ENCODE measurements around the gene KRTAP10-12. TPM values are rescaled to one million over a fixed set of nuclear protein-coding genes. Genes with fewer than 3 reads are reported as not detected.

Gene KRTAP10-12
- total RNA-seq, 2 donors from 2014 or later: not detected

DNA sequence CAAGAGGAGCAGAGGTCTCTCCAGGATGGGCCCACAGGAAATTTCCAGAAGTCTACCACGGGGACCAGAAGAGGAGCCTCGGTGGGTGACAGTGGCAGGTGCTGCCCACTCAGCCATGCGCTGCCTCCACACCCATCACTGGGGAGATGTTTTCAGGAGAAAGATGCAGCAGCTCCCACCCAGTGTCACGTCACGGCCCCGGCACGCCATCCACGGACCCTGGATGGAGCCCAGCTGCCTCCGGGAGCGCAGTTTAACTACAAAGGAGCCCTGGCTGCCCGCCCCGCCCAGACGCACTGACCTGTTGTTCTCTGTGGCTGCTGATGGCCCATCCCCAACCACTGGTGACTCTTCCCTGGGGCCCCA is 7.6 kb downstream of the KRTAP10-12 start:
- H3K27me3 Mint-ChIP-seq (ENCODE audit: low read depth): peaks cover 85% of the 10 kb centered on the region
- no peak overlapping the region for H3K27ac Mint-ChIP-seq
- H3K4me1 Mint-ChIP-seq (ENCODE audit: low read depth): peaks cover 7% of the 10 kb centered on the region
- H3K36me3 Mint-ChIP-seq (ENCODE audit: insufficient read depth in 2 of 2): peaks cover 5 to 7% of the 10 kb centered on the region in 2 donors
- no peak for ATAC-seq (replicated peaks in 1 of 2)
- no peak overlapping the region for H3K4me3 Mint-ChIP-seq
- peaks cover 3% of the 10 kb centered on the region in 2 donors for H3K9me3 Mint-ChIP-seq
- no peak for DNase-seq

DNA sequence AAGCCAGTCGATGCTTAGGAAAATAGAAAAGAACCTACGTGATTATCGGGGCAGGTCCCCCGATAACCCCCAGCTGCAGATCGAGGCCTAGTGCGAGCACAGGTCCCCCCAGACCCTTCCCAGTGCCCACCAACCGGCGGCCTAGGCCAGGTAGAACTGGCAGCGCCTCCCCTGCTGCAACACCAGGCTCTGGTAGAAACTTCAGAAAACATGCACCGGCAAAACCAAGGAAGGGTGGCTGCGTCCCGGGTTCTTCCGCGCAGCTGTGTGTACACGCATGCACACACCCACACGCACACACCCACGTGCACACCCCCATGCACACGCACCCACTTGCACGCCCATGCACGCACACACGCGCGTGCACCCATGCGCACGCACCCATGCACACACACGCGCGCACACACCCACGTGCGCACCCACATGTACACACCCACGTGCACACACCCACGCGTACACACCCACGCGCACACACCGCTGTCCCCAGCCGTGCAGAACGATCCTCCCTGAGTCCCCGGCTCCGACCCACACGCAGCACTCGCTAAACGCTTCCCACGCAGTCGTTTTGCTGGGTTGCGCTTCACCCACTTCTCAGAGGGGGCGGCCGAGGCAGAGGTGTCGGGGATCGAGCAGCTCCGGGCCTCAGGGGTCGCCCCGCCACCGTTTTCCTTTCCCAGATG is 9.2 kb downstream of the KRTAP10-12 start:
- Mint-ChIP-seq H3K27me3 (ENCODE audit: low read depth) (peaks cover 94% of the 10 kb centered on the region), H3K4me3 (no peak overlapping the region), H3K4me1 (ENCODE audit: low read depth) (peaks cover 14% of the 10 kb centered on the region), H3K27ac (no peak overlapping the region), H3K36me3 (ENCODE audit: insufficient read depth in 2 of 2) (peaks cover 5 to 7% of the 10 kb centered on the region in 2 donors), H3K9me3 (peaks cover 3% of the 10 kb centered on the region in 2 donors)
- ATAC-seq (replicated peaks in 1 of 2) (no peak), DNase-seq (no peak)

DNA sequence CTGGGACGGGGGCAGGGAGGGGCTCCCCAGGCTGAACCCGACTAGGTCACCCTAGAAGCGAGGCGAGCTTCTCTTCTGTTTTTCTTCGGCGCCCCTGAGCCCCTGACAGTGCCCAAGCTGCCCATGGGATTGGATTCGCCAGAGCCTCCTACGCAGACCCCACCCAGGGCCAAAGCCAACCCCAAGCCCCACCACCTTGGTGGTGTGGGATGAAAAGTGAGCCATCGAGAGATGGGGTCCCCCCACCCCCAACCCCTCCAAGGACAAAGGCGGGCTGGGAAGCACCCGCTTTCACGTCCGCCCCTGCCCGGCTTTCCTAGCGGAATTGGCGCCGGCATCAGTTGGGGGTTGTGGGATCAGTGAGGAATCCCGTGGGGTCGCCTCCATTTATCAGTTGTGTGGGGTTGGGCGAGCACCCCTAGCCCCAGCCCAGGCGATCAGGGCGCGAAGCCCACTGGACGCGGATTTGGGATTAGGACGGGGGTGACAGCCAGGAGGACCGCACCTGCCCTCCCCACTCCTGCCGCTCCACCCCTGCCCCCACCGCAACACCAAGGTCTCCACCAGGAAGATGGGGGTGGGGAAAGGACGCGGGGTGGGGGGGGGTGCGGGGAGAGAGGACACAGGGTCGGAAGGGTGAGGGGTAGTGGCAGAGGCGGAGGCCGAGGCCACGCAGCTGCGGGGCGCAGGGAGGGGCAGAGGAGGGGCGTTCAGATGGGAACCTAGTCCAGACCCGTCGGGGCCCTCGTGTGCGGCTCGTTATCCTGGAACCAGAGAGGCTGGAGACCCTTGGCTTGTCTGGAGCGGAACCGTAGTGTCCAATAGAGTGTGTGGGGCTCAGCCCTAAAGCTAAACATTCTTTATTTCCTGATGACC is 10.0 kb downstream of the KRTAP10-12 start:
- ATAC-seq (replicated peaks in 1 of 2): no peak
- Mint-ChIP-seq H3K36me3 (ENCODE audit: insufficient read depth in 2 of 2) (peaks cover 5 to 7% of the 10 kb centered on the region in 2 donors), H3K27me3 (ENCODE audit: low read depth) (peaks cover 97% of the 10 kb centered on the region), H3K9me3 (peaks cover 3% of the 10 kb centered on the region in 2 donors), H3K4me3 (no peak overlapping the region), H3K4me1 (ENCODE audit: low read depth) (peaks cover 19% of the 10 kb centered on the region), H3K27ac (no peak overlapping the region)
- no peak for DNase-seq

DNA sequence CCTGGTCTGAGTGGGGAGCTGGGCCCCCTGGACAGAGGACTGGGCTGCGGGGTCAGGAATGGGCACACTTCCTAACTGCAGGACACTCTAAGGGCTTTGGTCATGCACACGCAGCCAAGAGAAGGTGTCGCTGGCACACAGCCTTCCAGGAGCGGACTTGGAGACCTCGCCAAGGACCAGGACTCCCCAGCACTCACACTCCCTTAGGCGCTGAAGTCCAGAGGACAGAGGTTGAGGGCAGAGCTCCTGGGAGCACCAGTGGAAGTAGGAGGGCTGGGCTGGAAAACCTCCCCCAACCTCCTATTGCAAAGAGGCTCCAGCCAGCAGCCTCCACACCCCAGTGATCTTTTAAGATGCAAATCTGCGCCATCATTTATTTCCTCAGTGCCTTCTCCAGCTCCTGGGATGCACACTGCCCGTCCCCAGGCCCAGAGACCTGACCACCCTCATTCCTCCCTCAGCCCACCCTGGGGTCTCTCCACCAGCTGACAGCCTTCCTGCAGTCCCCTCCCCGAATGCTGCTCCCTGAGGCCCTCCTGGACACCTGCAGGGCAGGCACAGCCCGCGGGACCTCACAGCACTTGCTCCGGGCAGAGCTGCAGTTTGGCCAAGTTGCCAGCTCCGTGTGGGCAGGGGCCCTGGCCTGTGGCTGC is 11.4 kb downstream of the KRTAP10-12 start:
- peaks cover 94% of the 10 kb centered on the region for H3K27me3 Mint-ChIP-seq (ENCODE audit: low read depth)
- DNase-seq: no peak
- H3K4me3 Mint-ChIP-seq: no peak overlapping the region
- H3K4me1 Mint-ChIP-seq (ENCODE audit: low read depth): peaks cover 19% of the 10 kb centered on the region
- H3K9me3 Mint-ChIP-seq: peaks cover 3% of the 10 kb centered on the region in 2 donors
- no peak for ATAC-seq (replicated peaks in 1 of 2)
- no peak overlapping the region for H3K27ac Mint-ChIP-seq
- H3K36me3 Mint-ChIP-seq (ENCODE audit: insufficient read depth in 2 of 2): peaks cover 5 to 7% of the 10 kb centered on the region in 2 donors

DNA sequence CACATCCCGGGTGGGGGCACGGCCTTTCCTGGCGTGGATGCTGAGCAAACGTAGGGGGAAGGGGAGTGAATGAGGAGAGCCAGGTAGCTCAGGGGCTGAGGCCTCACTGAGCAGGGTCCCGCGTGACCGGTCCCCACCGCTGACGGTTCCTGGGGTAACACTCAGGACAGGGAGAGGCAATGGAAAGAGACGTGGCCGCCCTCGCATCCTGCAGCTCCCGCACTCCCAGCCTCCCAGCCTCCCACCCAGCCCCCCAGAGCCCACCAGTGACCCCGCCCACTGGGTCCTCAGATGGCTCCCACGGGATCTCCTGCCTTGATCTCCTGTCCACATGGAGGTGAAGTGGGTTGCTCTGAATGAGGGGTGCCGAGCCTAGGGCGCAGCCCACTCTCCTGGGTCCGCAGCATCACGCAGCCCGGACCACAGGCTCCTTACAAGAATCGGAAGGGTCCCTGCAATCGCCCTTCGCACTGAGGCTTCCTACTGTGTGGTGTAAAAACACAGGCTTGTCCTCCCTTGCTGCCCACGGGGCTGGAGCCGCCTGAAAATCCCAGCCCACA is 12.0 kb downstream of the KRTAP10-12 start:
- Mint-ChIP-seq H3K4me1 (ENCODE audit: low read depth) (peaks cover 19% of the 10 kb centered on the region), H3K36me3 (ENCODE audit: insufficient read depth in 2 of 2) (peaks cover 5 to 7% of the 10 kb centered on the region in 2 donors), H3K27me3 (ENCODE audit: low read depth) (peaks cover 95% of the 10 kb centered on the region), H3K9me3 (peaks cover 3% of the 10 kb centered on the region in 2 donors), H3K27ac (no peak overlapping the region), H3K4me3 (peak overlapping the region; percentile 54 to 60)
- no peak for ATAC-seq (replicated peaks in 1 of 2)
- DNase-seq: no peak

DNA sequence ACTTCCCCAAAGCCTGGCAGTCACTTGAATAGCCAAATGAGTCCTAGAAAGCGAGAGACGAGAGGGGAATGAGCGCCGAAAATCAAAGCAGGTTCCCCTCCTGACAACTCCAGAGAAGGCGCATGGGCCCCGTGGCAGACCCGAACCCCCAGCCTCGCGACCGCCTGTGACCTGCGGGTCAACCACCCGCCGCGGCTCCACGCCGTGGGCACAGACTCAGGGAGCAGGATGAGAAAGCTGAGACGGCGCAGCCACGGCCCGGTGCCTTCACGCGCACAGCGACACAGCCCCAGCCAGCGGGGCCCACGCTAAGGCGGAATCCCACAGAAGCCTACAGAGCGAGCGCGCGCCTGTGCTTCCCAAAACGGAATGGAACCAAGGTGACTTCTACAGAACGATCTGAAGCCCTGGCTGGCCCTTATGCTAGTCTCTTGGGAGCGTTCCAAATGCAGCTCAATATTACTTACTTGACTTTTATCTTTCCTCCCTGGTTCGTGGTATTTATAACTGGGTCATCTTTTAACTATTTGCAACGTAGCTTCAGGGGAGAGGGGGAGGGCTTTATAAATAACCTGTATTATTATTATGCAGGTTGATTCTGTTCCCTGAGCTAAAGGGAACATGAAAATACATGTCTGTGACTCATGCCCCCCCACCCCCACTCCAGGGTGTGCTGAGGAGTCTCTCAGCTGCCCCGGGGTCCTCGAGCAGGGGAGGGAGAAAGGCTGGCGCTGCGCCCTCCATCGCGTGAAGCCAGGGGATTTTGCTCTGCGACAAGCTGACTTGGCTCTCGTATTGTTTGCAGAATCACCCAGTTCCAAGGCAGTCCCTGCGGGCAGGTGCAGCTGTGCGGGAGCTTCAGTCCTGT is 12.7 kb downstream of the KRTAP10-12 start:
- DNase-seq (peak in 1 of 2 donors; percentile 22), ATAC-seq (replicated peaks in 1 of 2) (peak in 1 of 2 donors; percentile 38)
- H3K27ac Mint-ChIP-seq: no peak overlapping the region
- H3K9me3 Mint-ChIP-seq: peaks cover 3% of the 10 kb centered on the region in 2 donors
- H3K27me3 Mint-ChIP-seq (ENCODE audit: low read depth): peaks cover 95% of the 10 kb centered on the region
- peak overlapping the region; percentile 54 to 60 for H3K4me3 Mint-ChIP-seq
- H3K4me1 Mint-ChIP-seq (ENCODE audit: low read depth): peaks cover 19% of the 10 kb centered on the region
- peaks cover 5 to 7% of the 10 kb centered on the region in 2 donors for H3K36me3 Mint-ChIP-seq (ENCODE audit: insufficient read depth in 2 of 2)

DNA sequence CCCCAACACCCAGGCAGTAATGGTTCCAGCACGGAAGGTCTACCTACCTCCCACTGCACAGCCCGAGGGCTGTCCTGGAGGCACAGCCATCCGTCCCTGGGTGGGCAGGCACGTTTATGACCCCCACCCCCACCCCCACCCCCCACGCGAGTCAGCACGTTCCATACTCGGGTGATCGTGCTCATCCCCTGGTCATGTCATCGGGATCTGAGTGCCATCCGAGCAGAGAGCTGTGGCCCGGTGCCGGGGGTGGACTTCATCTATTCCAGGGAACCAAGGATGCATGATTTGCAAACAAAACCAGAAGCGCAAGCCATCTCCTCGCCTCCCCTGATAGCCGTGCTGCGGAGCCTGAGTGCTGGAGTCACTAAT is 13.3 kb downstream of the KRTAP10-12 start:
- ATAC-seq (replicated peaks in 1 of 2): no peak
- Mint-ChIP-seq H3K27ac (no peak overlapping the region), H3K9me3 (peaks cover 3% of the 10 kb centered on the region in 2 donors), H3K36me3 (ENCODE audit: insufficient read depth in 2 of 2) (peaks cover 3 to 7% of the 10 kb centered on the region in 2 donors), H3K4me3 (peak overlapping the region in 1 of 2 donors; percentile 46), H3K27me3 (ENCODE audit: low read depth) (peaks cover 93% of the 10 kb centered on the region), H3K4me1 (ENCODE audit: low read depth) (peaks cover 19% of the 10 kb centered on the region)
- no peak for DNase-seq

DNA sequence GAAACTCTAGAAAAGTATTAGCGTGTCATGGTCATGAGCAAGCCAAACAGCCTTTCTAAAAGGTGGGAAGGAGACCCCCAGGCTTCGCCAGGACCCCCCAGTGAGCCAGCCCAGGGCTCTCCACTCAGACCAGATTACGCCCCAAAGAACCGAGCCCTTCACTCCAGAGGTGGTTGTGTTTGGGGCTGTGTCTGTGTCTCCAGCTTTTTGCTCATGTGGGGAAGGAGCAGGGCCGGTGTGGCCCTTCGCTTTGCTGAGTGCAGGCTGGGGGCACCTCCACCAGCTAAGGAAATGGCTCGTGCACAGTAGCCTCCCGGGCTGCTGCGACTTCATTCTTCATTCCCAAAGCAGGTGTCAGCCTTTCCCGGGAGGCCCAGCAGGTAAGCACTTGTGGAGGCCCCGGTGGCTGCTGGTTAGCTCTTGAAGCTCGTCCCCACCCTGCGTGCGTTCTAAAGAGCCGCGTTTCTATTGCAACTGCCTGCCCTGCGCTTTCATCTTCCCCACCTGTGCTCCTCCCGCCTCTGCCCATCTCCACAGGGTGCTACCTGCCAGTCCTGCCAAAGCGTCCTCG is 13.9 kb downstream of the KRTAP10-12 start:
- DNase-seq: no peak
- peaks cover under 1% of the 10 kb centered on the region in 2 donors for H3K9me3 Mint-ChIP-seq
- peaks cover 87% of the 10 kb centered on the region for H3K27me3 Mint-ChIP-seq (ENCODE audit: low read depth)
- H3K36me3 Mint-ChIP-seq (ENCODE audit: insufficient read depth in 2 of 2): peaks cover under 1 to 4% of the 10 kb centered on the region in 2 donors
- H3K4me1 Mint-ChIP-seq (ENCODE audit: low read depth): peaks cover 19% of the 10 kb centered on the region
- H3K4me3 Mint-ChIP-seq: peak overlapping the region; percentile 20 to 46
- peak in 1 of 2 donors; percentile 35 for ATAC-seq (replicated peaks in 1 of 2)
- no peak overlapping the region for H3K27ac Mint-ChIP-seq

DNA sequence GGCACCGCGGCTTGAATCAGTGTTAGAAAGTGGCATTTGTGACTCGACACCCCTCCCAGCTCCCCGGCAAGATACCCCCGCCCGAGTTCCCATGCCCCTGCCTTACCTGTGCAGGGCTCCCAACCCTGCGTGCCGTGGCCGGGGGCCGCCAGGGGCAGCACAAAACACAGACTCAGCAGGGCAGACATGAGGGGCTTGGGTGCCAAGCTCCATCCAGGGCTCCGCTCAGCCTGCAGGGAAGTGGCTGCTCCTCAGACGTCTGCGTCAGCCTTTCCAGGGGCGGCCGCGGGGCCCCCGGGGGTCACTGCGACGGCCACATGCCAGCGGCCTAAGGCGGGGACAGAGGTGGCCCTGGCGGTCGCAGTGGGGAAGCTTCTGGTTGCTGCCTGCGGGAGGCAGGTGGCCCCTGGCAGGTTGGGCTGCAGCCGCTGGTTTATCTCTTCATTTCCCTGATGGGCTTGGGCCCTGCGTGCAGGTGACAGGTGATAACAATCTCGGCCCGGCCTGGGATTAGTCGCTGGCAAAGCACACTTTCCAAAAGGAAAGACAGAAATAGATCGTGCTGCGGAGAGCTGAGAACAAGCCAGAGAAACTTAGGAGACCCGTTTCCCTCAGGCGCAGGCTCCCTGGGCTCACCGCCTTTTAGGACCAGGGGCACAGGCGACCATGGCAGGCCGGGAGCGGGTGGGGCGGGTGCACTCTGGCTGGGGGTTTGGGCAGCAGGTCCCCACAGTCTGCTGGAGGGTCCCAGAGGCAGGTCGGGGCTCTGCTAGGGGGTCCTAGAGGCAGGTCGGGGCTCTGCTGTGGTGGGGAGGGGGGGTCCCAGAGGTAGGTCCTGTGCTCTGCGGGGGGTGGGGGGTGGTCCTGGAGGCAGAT is 14.6 kb downstream of the KRTAP10-12 start, which contains the start of gene TSPEAR:
TSS of gene TSPEAR (minus strand) at position 246 of the 876 bp plus-strand sequence. CDS start at position 188, 58 bp downstream.
- H3K4me3 Mint-ChIP-seq: peak within 1 kb of the TSS; percentile 20 to 46
- ATAC-seq (replicated peaks in 1 of 2) (peak in 1 of 2 donors; percentile 14), DNase-seq (no peak)
- no peaks in the 10 kb centered on the region for H3K9me3 Mint-ChIP-seq
- peaks cover 19% of the 10 kb centered on the region for H3K4me1 Mint-ChIP-seq (ENCODE audit: low read depth)
- no peak within 1 kb of the TSS for H3K27ac Mint-ChIP-seq
- H3K36me3 Mint-ChIP-seq (ENCODE audit: insufficient read depth in 2 of 2): no peaks in the 10 kb centered on the region
- peaks cover 80% of the 10 kb centered on the region for H3K27me3 Mint-ChIP-seq (ENCODE audit: low read depth)

DNA sequence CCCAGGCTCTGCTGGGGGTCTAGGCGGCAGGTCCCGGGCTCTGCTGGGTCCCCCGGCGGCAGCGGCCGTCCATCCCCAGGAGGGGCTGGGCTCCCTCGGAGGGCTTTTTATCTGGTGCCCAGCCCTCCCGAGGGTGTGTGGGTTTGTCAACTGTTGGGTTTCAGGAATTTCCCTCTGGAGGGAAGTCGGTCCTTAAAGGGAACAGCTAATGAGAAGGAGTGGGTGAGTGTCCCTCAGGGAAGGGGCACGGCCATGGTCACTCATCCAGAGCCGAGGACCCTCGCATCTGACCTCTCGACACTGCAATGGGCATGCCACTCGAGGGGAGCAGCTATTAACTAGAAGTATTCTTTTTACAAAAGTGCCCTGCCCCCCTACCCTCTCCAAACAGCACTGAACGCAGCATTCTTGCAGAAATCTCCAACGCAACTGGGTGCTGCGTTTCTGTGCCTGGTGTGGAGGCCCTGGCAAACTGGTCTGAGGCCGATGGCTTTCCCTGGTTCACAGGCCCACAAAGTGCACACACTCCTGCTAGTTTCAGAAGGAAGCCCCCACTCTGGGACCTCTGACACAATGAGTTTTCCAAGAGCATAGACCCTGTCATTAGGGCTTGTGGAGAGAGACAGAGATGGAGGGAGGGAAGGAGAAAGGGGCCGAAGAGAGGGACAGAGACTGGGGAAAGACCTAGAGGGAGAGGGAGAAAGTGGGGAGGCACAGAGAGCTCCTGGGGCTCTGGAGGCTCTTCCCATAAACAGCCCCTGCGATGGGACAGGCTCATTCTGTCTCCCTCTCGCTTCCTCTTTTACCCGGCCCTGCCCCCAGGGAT is 15.4 kb downstream of the KRTAP10-12 start:
- H3K4me1 Mint-ChIP-seq (ENCODE audit: low read depth): peaks cover 19% of the 10 kb centered on the region
- peaks cover 71% of the 10 kb centered on the region for H3K27me3 Mint-ChIP-seq (ENCODE audit: low read depth)
- H3K4me3 Mint-ChIP-seq: no peak overlapping the region
- H3K27ac Mint-ChIP-seq: no peak overlapping the region
- no peaks in the 10 kb centered on the region for H3K36me3 Mint-ChIP-seq (ENCODE audit: insufficient read depth in 2 of 2)
- ATAC-seq (replicated peaks in 1 of 2): no peak
- no peaks in the 10 kb centered on the region for H3K9me3 Mint-ChIP-seq
- DNase-seq: no peak
